MCF 10A (cell line): ENCODE measurements around the gene KRT37. TPM values are rescaled to one million over a fixed set of nuclear protein-coding genes. Genes with fewer than 3 reads are reported as not detected.
"Not testable (repeated sequence)": the region's sequence is repeated elsewhere in the genome, so short reads cannot be mapped to it uniquely, and the experiment has no call there.

Experiments used
- BruUV-seq: library from RNA; stranded (reverse); fragments of 400-500 nt; replicated peaks from 2 replicates; lab custom pipeline; 2021; lab: Mats Ljungman, UMichigan
- CTCF ChIA-PET: fragments of 300-600 bp; sonication (Branson Sonifier 250); formaldehyde crosslinking; extraction: SDS; loops from one replicate; lab custom pipeline; 2021; ENCODE audit warnings: antibody characterized with exemption, inconsistent platforms; lab: Yijun Ruan, JAX
- POLR2A ChIA-PET: fragments of 300-600, 350-650 bp; sonication (Branson Sonifier 250); formaldehyde crosslinking; extraction: SDS; loops from one replicate; lab custom pipeline; 2020; ENCODE audit warnings: antibody characterized with exemption, inconsistent platforms; lab: Yijun Ruan, JAX
- DNase-seq: peaks from one replicate; pipeline ENCODE4 v3.0.0-alpha.2; 2018; ENCODE audit not compliant: unreplicated experiment
- H3K27ac Mint-ChIP-seq: one replicate; pipeline ENCODE4 v1.8.0; 2022; ENCODE audit warnings: mild to moderate bottlenecking, low read depth, mixed read lengths; ENCODE audit not compliant: unreplicated experiment
- H3K27me3 Mint-ChIP-seq: one replicate; pipeline ENCODE4 v1.8.0; 2022; ENCODE audit warnings: mixed read lengths; ENCODE audit not compliant: insufficient read depth, unreplicated experiment
- H3K36me3 Mint-ChIP-seq: one replicate; pipeline ENCODE4 v1.8.0; 2022; ENCODE audit warnings: mild to moderate bottlenecking, moderate library complexity, mixed read lengths; ENCODE audit not compliant: insufficient read depth, unreplicated experiment
- H3K4me1 Mint-ChIP-seq: one replicate; pipeline ENCODE4 v1.8.0; 2022; ENCODE audit warnings: mixed read lengths; ENCODE audit not compliant: insufficient read depth, unreplicated experiment
- H3K4me3 Mint-ChIP-seq: one replicate; pipeline ENCODE4 v1.8.0; 2022; ENCODE audit warnings: mild to moderate bottlenecking, moderate library complexity, mixed read lengths; ENCODE audit not compliant: unreplicated experiment
- H3K9me3 Mint-ChIP-seq: one replicate; pipeline ENCODE4 v1.8.0; 2022; ENCODE audit warnings: mixed read lengths; ENCODE audit not compliant: unreplicated experiment
- CTCF ChIP-seq: fragments of 200-600 bp; IDR thresholded peaks from one replicate; pipeline ENCODE4 v1.8.0; 2022; ENCODE audit warnings: antibody characterized with exemption, mild to moderate bottlenecking; ENCODE audit not compliant: unreplicated experiment
- intact Hi-C: fragments of 100-400 bp; cut with micrococcal nuclease; formaldehyde crosslinking; loops from 2 replicates; pipeline ENCODE4 v1.14.1; 2022
- total RNA-seq: library from RNA; stranded (reverse); gene quantifications from 2 replicates; pipeline ENCODE4 v1.2.3, GENCODE V29; 2022

The KRT37 gene
- total RNA-seq, 1 experiment from 2014 or later = not detected

DNA sequence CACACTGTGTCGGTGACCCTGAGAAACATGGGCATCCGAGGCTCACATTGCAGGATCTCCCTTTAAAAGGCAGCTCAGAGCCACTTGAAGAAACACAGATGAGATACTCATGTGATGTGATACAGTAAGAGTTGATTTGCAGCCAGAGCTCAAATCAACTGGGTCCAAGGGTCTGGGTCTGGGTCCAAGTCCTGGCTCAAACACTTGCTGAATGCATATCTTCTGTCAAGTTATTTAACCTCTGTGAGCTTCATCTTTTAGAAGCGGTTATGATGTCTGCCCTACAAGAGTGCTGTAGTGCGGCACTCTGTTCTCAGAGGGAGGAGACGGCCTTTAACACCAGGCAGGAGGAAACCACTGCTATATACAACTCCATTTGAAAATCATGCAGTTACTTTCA is 10.0 kb upstream of the KRT37 start:
- H3K9me3 Mint-ChIP-seq = no peaks in the 10 kb centered on the region
- CTCF ChIA-PET = interaction anchor here (0.7 kb wide), 1 partner anchor 847 kb away, joined by 3 read pairs; no protein-coding TSS in a partner anchor
- BruUV-seq = no TSS peak

GRCh38 chr17:41434005-41434404 is 9.6 kb upstream of the KRT37 start:
- no peak overlapping the region for H3K27ac Mint-ChIP-seq
- no peak for DNase-seq
- no TSS peak for BruUV-seq
- intact Hi-C loops = no loop called here
- CTCF ChIA-PET = interaction anchor here (0.7 kb wide), 1 partner anchor 847 kb away, joined by 3 read pairs; no protein-coding TSS in a partner anchor
- peaks cover 14% of the 10 kb centered on the region for H3K27me3 Mint-ChIP-seq
- H3K4me3 Mint-ChIP-seq = no peak overlapping the region
- POLR2A ChIA-PET = interaction anchor here (1.1 kb wide), 1 partner anchor 30 kb away, joined by 5 read pairs; no protein-coding TSS in a partner anchor
- H3K4me1 Mint-ChIP-seq = peaks cover under 1% of the 10 kb centered on the region
- no peaks in the 10 kb centered on the region for H3K9me3 Mint-ChIP-seq
- TF ChIP-seq CTCF = no peak
- H3K36me3 Mint-ChIP-seq = no peaks in the 10 kb centered on the region

More for the DNA sequence above, 10.0 kb upstream of the KRT37 start:
- H3K27me3 Mint-ChIP-seq = peaks cover 18% of the 10 kb centered on the region
- TF ChIP-seq CTCF = no peak
- no peak for DNase-seq
- H3K36me3 Mint-ChIP-seq = no peaks in the 10 kb centered on the region
- H3K27ac Mint-ChIP-seq = no peak overlapping the region
- intact Hi-C loops = no loop called here
- POLR2A ChIA-PET = interaction anchor here (1.1 kb wide), 1 partner anchor 30 kb away, joined by 5 read pairs; no protein-coding TSS in a partner anchor
- peaks cover 4% of the 10 kb centered on the region for H3K4me1 Mint-ChIP-seq
- no peak overlapping the region for H3K4me3 Mint-ChIP-seq

DNA sequence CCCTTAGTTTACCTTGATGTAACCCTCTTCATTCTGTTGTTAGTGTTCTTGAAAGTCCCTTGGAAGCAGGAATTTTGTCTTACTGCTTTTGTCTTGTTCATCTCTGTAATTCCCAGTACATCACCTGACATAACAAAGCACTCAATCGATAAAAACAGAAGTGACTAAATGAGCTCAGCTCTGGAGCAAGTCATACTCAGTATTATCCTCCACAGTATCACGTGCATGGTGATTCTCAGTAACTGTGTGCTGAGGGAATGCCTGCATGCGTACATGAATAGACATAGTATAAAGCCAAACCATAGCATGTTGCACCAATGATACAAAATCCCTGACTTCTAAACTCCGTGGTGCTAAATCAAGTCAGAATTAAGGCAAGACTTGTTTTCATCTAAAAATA is 9.2 kb upstream of the KRT37 start:
- DNase-seq = no peak
- Mint-ChIP-seq H3K4me3 (no peak overlapping the region), H3K4me1 (no peaks in the 10 kb centered on the region), H3K27me3 (peaks cover 11% of the 10 kb centered on the region), H3K9me3 (no peaks in the 10 kb centered on the region), H3K36me3 (no peaks in the 10 kb centered on the region), H3K27ac (no peak overlapping the region)
- ChIA-PET POLR2A (interaction anchor here (1.1 kb wide), 1 partner anchor 29 kb away, joined by 5 read pairs; no protein-coding TSS in a partner anchor), CTCF (interaction anchor here (0.6 kb wide), 1 partner anchor 136 kb away, joined by 3 read pairs; no protein-coding TSS in a partner anchor)
- no TSS peak for BruUV-seq
- intact Hi-C loops = no loop called here
- no peak for TF ChIP-seq CTCF

- H3K9me3 Mint-ChIP-seq, BruUV-seq, H3K36me3 Mint-ChIP-seq, DNase-seq, H3K4me3 Mint-ChIP-seq, H3K27ac Mint-ChIP-seq, H3K27me3 Mint-ChIP-seq, intact Hi-C loops, H3K4me1 Mint-ChIP-seq: not testable (repeated sequence)
- CTCF ChIA-PET = interaction anchor here (0.6 to 0.7 kb wide), 2 partner anchors 64 to 218 kb away, joined by 3 to 4 read pairs; no protein-coding TSS in a partner anchor
- POLR2A ChIA-PET = interaction anchor here (0.6 to 0.7 kb wide), 2 partner anchors 60 to 110 kb away, joined by 3 read pairs; no protein-coding TSS in a partner anchor
Measured at GRCh38 chr17:41430376-41430775, 6.0 kb upstream of the KRT37 start.
